B cell (primary cell): ENCODE data around the gene C10orf105. TPM values are rescaled to one million over a fixed set of nuclear protein-coding genes. Genes with fewer than 3 reads are reported as not detected.

Experiments
- ATAC-seq: fragments of 200-7000 bp; cut with Tn5 transposase; one replicate; pipeline ENCODE4 v1.10.0; 2021; ENCODE audit warnings: low read depth, mild to moderate bottlenecking, moderate number of reproducible peaks, moderate library complexity
- CTCF ChIA-PET: fragments of 350-600 bp; sonication (Branson Sonifier 250); formaldehyde crosslinking; loops from one replicate; lab custom pipeline; 2021; ENCODE audit warnings: antibody characterized with exemption, inconsistent platforms; lab: Charles Lee
- POLR2A ChIA-PET: fragments of 350-600 bp; sonication (Branson Sonifier 250); formaldehyde crosslinking; loops from one replicate; lab custom pipeline; 2021; ENCODE audit warnings: antibody characterized with exemption; lab: Charles Lee
- DNase-seq: peaks from one replicate; pipeline ENCODE4 v3.0.0; 2013
- H2AFZ ChIP-seq: 2 replicates; pipeline ENCODE4 v1.6.1; 2012; ENCODE audit warnings: mild to moderate bottlenecking, low read depth, low read length; ENCODE audit not compliant: insufficient read depth, poor library complexity, severe bottlenecking
- H3K27ac ChIP-seq, 2 donors: 1 replicate in 1 of 2; 2 replicates in 1 of 2; pipeline ENCODE4 v1.5.1; 2012 to 2013; ENCODE audit warnings: low read length in 2 of 2, mild to moderate bottlenecking in 2 of 2, moderate library complexity in 1 of 2
- H3K27me3 ChIP-seq, 4 experiments: fragments of 200-600 bp in 1 of 4; sonication (generic) in 1 of 4; replicated peaks in 1 of 4; 1 replicate in 2 of 4; 2 replicates in 2 of 4; pipeline versions ENCODE4 v1.6.1 to v1.7.0; 2013 to 2016; ENCODE audit warnings: low read length in 3 of 4, mild to moderate bottlenecking in 2 of 4, mixed read lengths in 1 of 4, moderate library complexity in 1 of 4; ENCODE audit not compliant: insufficient read depth in 4 of 4, control insufficient read depth in 3 of 4; ENCODE audit errors: control extremely low read depth in 1 of 4
- H3K36me3 ChIP-seq, 2 experiments: replicated peaks in 1 of 2; 1 replicate in 1 of 2; 2 replicates in 1 of 2; pipeline versions ENCODE4 v1.6.1 to v1.7.1; 2013; ENCODE audit warnings: low read length in 1 of 2; ENCODE audit not compliant: insufficient read depth in 2 of 2, control insufficient read depth in 1 of 2; ENCODE audit errors: control extremely low read depth in 1 of 2, extremely low read depth in 1 of 2
- H3K4me1 ChIP-seq, 2 donors: fragments of 200-600 bp in 1 of 2; sonication (generic) in 1 of 2; 1 replicate in 1 of 2; 2 replicates in 1 of 2; pipeline versions ENCODE4 v1.5.1 to v1.6.1; 2013 to 2017; ENCODE audit warnings: low read length in 2 of 2; ENCODE audit not compliant: control insufficient read depth in 2 of 2, insufficient read depth in 2 of 2
- H3K4me2 ChIP-seq: replicated peaks from 2 replicates; pipeline ENCODE3; 2012; ENCODE audit warnings: mild to moderate bottlenecking, low read depth, low read length; ENCODE audit not compliant: poor library complexity, severe bottlenecking
- H3K4me3 ChIP-seq, 5 experiments: fragments of 200-600 bp in 1 of 5; sonication (generic) in 1 of 5; 1 replicate in 3 of 5; 2 replicates in 2 of 5; pipeline versions ENCODE4 v1.5.1 to v1.7.0; 2011 to 2016; ENCODE audit warnings: low read length in 4 of 5, mild to moderate bottlenecking in 4 of 5, low read depth in 2 of 5, control low read depth in 1 of 5, moderate library complexity in 1 of 5; ENCODE audit not compliant: insufficient read depth in 1 of 5; ENCODE audit errors: control extremely low read depth in 1 of 5, extremely low read depth in 1 of 5
- H3K79me2 ChIP-seq: fragments of 200-600 bp; sonication (generic); one replicate; pipeline ENCODE4 v1.6.0; 2016; ENCODE audit warnings: low read length; ENCODE audit not compliant: control insufficient read depth, insufficient read depth
- H3K9ac ChIP-seq: fragments of 200-600 bp; sonication (generic); 2 replicates; pipeline ENCODE4 v1.6.1; 2017; ENCODE audit warnings: mild to moderate bottlenecking, low read length, moderate library complexity
- H3K9me3 ChIP-seq, 3 donors: one replicate each; pipeline versions ENCODE4 v1.6.1 to v1.7.1; 2013; ENCODE audit warnings: low read length in 2 of 3; ENCODE audit not compliant: control insufficient read depth in 2 of 3, insufficient read depth in 1 of 3; ENCODE audit errors: control extremely low read depth in 1 of 3
- H4K20me1 ChIP-seq: 2 replicates; pipeline ENCODE4 v1.6.0; 2012; ENCODE audit warnings: mild to moderate bottlenecking, low read length; ENCODE audit not compliant: insufficient read depth, control insufficient read depth, poor library complexity, severe bottlenecking
- H3K27ac Mint-ChIP-seq: one replicate; pipeline ENCODE4 v1.8.0; 2021; ENCODE audit warnings: mixed read lengths
- H3K27me3 Mint-ChIP-seq: one replicate; pipeline ENCODE4 v1.8.0; 2021; ENCODE audit warnings: mixed read lengths
- H3K4me1 Mint-ChIP-seq: one replicate; pipeline ENCODE4 v1.8.0; 2021; ENCODE audit warnings: mixed read lengths
- H3K4me3 Mint-ChIP-seq: one replicate; pipeline ENCODE4 v1.8.0; 2021; ENCODE audit warnings: mixed read lengths
- H3K9me3 Mint-ChIP-seq: one replicate; pipeline ENCODE4 v1.8.0; 2022; ENCODE audit warnings: mixed read lengths; ENCODE audit not compliant: insufficient read depth
- EZH2 ChIP-seq: IDR thresholded peaks from 2 replicates; pipeline ENCODE4 v1.6.1; 2012; ENCODE audit warnings: borderline replicate concordance, low read depth, mild to moderate bottlenecking, moderate library complexity, low read length; ENCODE audit not compliant: insufficient read depth, poor library complexity, severe bottlenecking
- WGBS: methylation state at CpG from one replicate; pipeline ENCODE4 v1.1.5; 2013; ENCODE audit warnings: missing lambda C conversion rate; ENCODE audit not compliant: insufficient coverage; 5-methylcytosine and 5-hydroxymethylcytosine counted together
- intact Hi-C: fragments of 100-400 bp; cut with micrococcal nuclease; formaldehyde crosslinking; loops from one replicate; pipeline ENCODE4 v1.10.0; 2022
- polyA plus RNA-seq: library from polyadenylated mRNA; depleted of rRNA; stranded (reverse); fragments of >200 nt; gene quantifications from 2 replicates; pipeline ENCODE4 v1.2.3, GENCODE V29; 2012
- total RNA-seq, 2 donors: library from RNA; stranded (reverse); fragments of 120-200 nt in 1 of 2; gene quantifications; 1 replicate in 1 of 2; 2 replicates in 1 of 2; pipeline versions ENCODE4 v1.2.3 to v1.2.4, GENCODE V29; 2013 to 2022
- TF ChIP-seq, protein P1 (sequence below): fragments of 200-600 bp; IDR thresholded peaks from one replicate; pipeline ENCODE4 v1.8.0; 2022; ENCODE audit warnings: antibody characterized with exemption, mild to moderate bottlenecking

The C10orf105 gene
- total and polyA plus RNA-seq, 2 donors (not counting 1 experiment from before 2014, with no cell fraction given) = 0.03 TPM; not detected in 1

DNA sequence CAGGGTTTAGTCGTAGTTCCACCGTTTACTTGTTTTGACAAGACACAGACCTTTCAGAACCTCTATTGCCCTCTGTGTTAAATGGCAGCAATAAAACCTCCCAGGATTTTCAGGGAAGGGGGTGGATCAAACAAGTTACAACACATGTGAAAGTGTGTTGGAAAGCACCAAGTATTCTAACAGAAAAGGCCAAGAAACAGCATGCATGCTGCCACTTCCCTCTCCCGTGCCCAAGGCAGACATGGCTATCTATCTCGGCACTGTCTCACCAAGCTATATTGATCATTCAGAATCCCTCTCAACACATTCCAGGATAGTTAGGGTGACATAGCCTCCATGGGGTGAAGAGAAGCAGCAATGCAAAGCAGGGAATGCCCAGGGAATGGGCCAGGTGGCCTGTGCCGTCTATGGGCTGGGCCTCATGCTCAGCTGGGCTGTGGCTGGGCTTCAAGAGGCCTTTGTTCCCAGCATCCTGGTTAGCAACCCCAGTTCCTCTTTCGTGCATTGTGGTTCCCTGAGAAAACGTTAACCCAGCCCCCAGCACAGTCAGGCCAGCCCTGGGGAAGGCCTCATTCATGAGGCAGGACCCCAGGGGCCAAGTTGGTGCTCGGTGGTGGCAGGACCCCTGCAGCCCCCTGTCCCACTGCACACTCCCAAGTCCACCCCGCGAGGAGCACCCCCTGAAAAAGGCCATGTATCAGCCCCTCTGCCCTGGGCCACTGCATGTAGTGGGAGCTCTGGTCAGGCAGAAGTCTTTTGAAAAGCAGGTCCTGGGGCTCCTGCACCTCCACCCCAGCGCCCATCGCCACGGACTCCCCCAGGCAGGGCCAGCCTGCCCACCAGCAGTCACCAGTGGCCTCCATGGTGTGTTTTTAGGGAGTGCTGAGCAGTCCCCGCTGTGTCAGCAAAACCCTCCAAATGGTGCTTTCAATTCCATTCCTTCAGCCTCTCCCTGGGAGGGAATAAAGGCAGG lies 28.3 kb upstream of the C10orf105 start:
- peak overlapping the region; percentile 30 for H2AFZ ChIP-seq
- H3K4me3 Mint-ChIP-seq = peak overlapping the region; percentile 84
- peak; percentile 64 for DNase-seq
- H3K27ac Mint-ChIP-seq = peak overlapping the region; percentile 100
- peaks cover 0 to 12% of the 10 kb centered on the region in 2 experiments for H3K36me3 ChIP-seq
- no peaks in the 10 kb centered on the region for H4K20me1 ChIP-seq
- ATAC-seq = peak; percentile 9
- peaks cover 74 to 89% of the 10 kb centered on the region in 2 donors for H3K4me1 ChIP-seq
- H3K27ac ChIP-seq = peak overlapping the region; percentile 72 to 84
- H3K4me3 ChIP-seq = peak overlapping the region in 1 of 5 experiments; percentile 14
- ChIA-PET CTCF (interaction anchor here (0.6 to 3.6 kb wide), 15 partner anchors 9 to 980 kb away, joined by 3 to 26 read pairs (median 6); partner anchors contain the start of gene VSIR), POLR2A (interaction anchor here (1.2 to 2.4 kb wide), 9 partner anchors 9 to 52 kb away, joined by 3 to 9 read pairs (median 6); partner anchors contain the start of gene VSIR)
- H3K79me2 ChIP-seq = no peaks in the 10 kb centered on the region
- WGBS = 25% methylated on average over 8 of the region's 14 CpGs
- H3K27me3 Mint-ChIP-seq = no peaks in the 10 kb centered on the region
- peak overlapping the region; percentile 40 for H3K9ac ChIP-seq
- TF ChIP-seq, protein P1, sequence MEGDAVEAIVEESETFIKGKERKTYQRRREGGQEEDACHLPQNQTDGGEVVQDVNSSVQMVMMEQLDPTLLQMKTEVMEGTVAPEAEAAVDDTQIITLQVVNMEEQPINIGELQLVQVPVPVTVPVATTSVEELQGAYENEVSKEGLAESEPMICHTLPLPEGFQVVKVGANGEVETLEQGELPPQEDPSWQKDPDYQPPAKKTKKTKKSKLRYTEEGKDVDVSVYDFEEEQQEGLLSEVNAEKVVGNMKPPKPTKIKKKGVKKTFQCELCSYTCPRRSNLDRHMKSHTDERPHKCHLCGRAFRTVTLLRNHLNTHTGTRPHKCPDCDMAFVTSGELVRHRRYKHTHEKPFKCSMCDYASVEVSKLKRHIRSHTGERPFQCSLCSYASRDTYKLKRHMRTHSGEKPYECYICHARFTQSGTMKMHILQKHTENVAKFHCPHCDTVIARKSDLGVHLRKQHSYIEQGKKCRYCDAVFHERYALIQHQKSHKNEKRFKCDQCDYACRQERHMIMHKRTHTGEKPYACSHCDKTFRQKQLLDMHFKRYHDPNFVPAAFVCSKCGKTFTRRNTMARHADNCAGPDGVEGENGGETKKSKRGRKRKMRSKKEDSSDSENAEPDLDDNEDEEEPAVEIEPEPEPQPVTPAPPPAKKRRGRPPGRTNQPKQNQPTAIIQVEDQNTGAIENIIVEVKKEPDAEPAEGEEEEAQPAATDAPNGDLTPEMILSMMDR = no peak
- TF ChIP-seq EZH2 = no peak
- H3K9me3 Mint-ChIP-seq = no peaks in the 10 kb centered on the region
- no peaks in the 10 kb centered on the region for H3K27me3 ChIP-seq
- peaks cover 81% of the 10 kb centered on the region for H3K4me1 Mint-ChIP-seq
- peak overlapping the region; percentile 74 for H3K4me2 ChIP-seq
- peaks cover 0 to 8% (median 0%) of the 10 kb centered on the region in 3 donors for H3K9me3 ChIP-seq
- intact Hi-C loops = loop anchor here (1.0 kb wide), 4 partner anchors 21 to 54 kb away; partner anchors contain the start of gene VSIR
